B cell (primary cell): ENCODE results near the gene NKX1-1. TPM values are rescaled to one million over a fixed set of nuclear protein-coding genes. Genes with fewer than 3 reads are reported as not detected.

Source experiments
- ATAC-seq: fragments of 200-7000 bp; cut with Tn5 transposase; one replicate; pipeline ENCODE4 v1.10.0; 2021; ENCODE audit warnings: low read depth, mild to moderate bottlenecking, moderate number of reproducible peaks, moderate library complexity
- CTCF ChIA-PET: fragments of 350-600 bp; sonication (Branson Sonifier 250); formaldehyde crosslinking; loops from one replicate; lab custom pipeline; 2021; ENCODE audit warnings: antibody characterized with exemption, inconsistent platforms; lab: Charles Lee
- POLR2A ChIA-PET: fragments of 350-600 bp; sonication (Branson Sonifier 250); formaldehyde crosslinking; loops from one replicate; lab custom pipeline; 2021; ENCODE audit warnings: antibody characterized with exemption; lab: Charles Lee
- DNase-seq: peaks from one replicate; pipeline ENCODE4 v3.0.0; 2013
- H2AFZ ChIP-seq: 2 replicates; pipeline ENCODE4 v1.6.1; 2012; ENCODE audit warnings: mild to moderate bottlenecking, low read depth, low read length; ENCODE audit not compliant: insufficient read depth, poor library complexity, severe bottlenecking
- H3K27ac ChIP-seq, 2 donors: 1 replicate in 1 of 2; 2 replicates in 1 of 2; pipeline ENCODE4 v1.5.1; 2012 to 2013; ENCODE audit warnings: low read length in 2 of 2, mild to moderate bottlenecking in 2 of 2, moderate library complexity in 1 of 2
- H3K27me3 ChIP-seq, 4 experiments: fragments of 200-600 bp in 1 of 4; sonication (generic) in 1 of 4; replicated peaks in 1 of 4; 1 replicate in 2 of 4; 2 replicates in 2 of 4; pipeline versions ENCODE4 v1.6.1 to v1.7.0; 2013 to 2016; ENCODE audit warnings: low read length in 3 of 4, mild to moderate bottlenecking in 2 of 4, mixed read lengths in 1 of 4, moderate library complexity in 1 of 4; ENCODE audit not compliant: insufficient read depth in 4 of 4, control insufficient read depth in 3 of 4; ENCODE audit errors: control extremely low read depth in 1 of 4
- H3K36me3 ChIP-seq, 2 experiments: replicated peaks in 1 of 2; 1 replicate in 1 of 2; 2 replicates in 1 of 2; pipeline versions ENCODE4 v1.6.1 to v1.7.1; 2013; ENCODE audit warnings: low read length in 1 of 2; ENCODE audit not compliant: insufficient read depth in 2 of 2, control insufficient read depth in 1 of 2; ENCODE audit errors: control extremely low read depth in 1 of 2, extremely low read depth in 1 of 2
- H3K4me1 ChIP-seq, 2 donors: fragments of 200-600 bp in 1 of 2; sonication (generic) in 1 of 2; 1 replicate in 1 of 2; 2 replicates in 1 of 2; pipeline versions ENCODE4 v1.5.1 to v1.6.1; 2013 to 2017; ENCODE audit warnings: low read length in 2 of 2; ENCODE audit not compliant: control insufficient read depth in 2 of 2, insufficient read depth in 2 of 2
- H3K4me2 ChIP-seq: replicated peaks from 2 replicates; pipeline ENCODE3; 2012; ENCODE audit warnings: mild to moderate bottlenecking, low read depth, low read length; ENCODE audit not compliant: poor library complexity, severe bottlenecking
- H3K4me3 ChIP-seq, 5 experiments: fragments of 200-600 bp in 1 of 5; sonication (generic) in 1 of 5; 1 replicate in 3 of 5; 2 replicates in 2 of 5; pipeline versions ENCODE4 v1.5.1 to v1.7.0; 2011 to 2016; ENCODE audit warnings: low read length in 4 of 5, mild to moderate bottlenecking in 4 of 5, low read depth in 2 of 5, control low read depth in 1 of 5, moderate library complexity in 1 of 5; ENCODE audit not compliant: insufficient read depth in 1 of 5; ENCODE audit errors: control extremely low read depth in 1 of 5, extremely low read depth in 1 of 5
- H3K79me2 ChIP-seq: fragments of 200-600 bp; sonication (generic); one replicate; pipeline ENCODE4 v1.6.0; 2016; ENCODE audit warnings: low read length; ENCODE audit not compliant: control insufficient read depth, insufficient read depth
- H3K9ac ChIP-seq: fragments of 200-600 bp; sonication (generic); 2 replicates; pipeline ENCODE4 v1.6.1; 2017; ENCODE audit warnings: mild to moderate bottlenecking, low read length, moderate library complexity
- H3K9me3 ChIP-seq, 3 donors: one replicate each; pipeline versions ENCODE4 v1.6.1 to v1.7.1; 2013; ENCODE audit warnings: low read length in 2 of 3; ENCODE audit not compliant: control insufficient read depth in 2 of 3, insufficient read depth in 1 of 3; ENCODE audit errors: control extremely low read depth in 1 of 3
- H4K20me1 ChIP-seq: 2 replicates; pipeline ENCODE4 v1.6.0; 2012; ENCODE audit warnings: mild to moderate bottlenecking, low read length; ENCODE audit not compliant: insufficient read depth, control insufficient read depth, poor library complexity, severe bottlenecking
- H3K27ac Mint-ChIP-seq: one replicate; pipeline ENCODE4 v1.8.0; 2021; ENCODE audit warnings: mixed read lengths
- H3K27me3 Mint-ChIP-seq: one replicate; pipeline ENCODE4 v1.8.0; 2021; ENCODE audit warnings: mixed read lengths
- H3K4me1 Mint-ChIP-seq: one replicate; pipeline ENCODE4 v1.8.0; 2021; ENCODE audit warnings: mixed read lengths
- H3K4me3 Mint-ChIP-seq: one replicate; pipeline ENCODE4 v1.8.0; 2021; ENCODE audit warnings: mixed read lengths
- H3K9me3 Mint-ChIP-seq: one replicate; pipeline ENCODE4 v1.8.0; 2022; ENCODE audit warnings: mixed read lengths; ENCODE audit not compliant: insufficient read depth
- CTCF ChIP-seq: fragments of 200-600 bp; IDR thresholded peaks from one replicate; pipeline ENCODE4 v1.8.0; 2022; ENCODE audit warnings: antibody characterized with exemption, mild to moderate bottlenecking
- EZH2 ChIP-seq: IDR thresholded peaks from 2 replicates; pipeline ENCODE4 v1.6.1; 2012; ENCODE audit warnings: borderline replicate concordance, low read depth, mild to moderate bottlenecking, moderate library complexity, low read length; ENCODE audit not compliant: insufficient read depth, poor library complexity, severe bottlenecking
- WGBS: methylation state at CpG from one replicate; pipeline ENCODE4 v1.1.5; 2013; ENCODE audit warnings: missing lambda C conversion rate; ENCODE audit not compliant: insufficient coverage; 5-methylcytosine and 5-hydroxymethylcytosine counted together
- intact Hi-C: fragments of 100-400 bp; cut with micrococcal nuclease; formaldehyde crosslinking; loops from one replicate; pipeline ENCODE4 v1.10.0; 2022
- polyA plus RNA-seq: library from polyadenylated mRNA; depleted of rRNA; stranded (reverse); fragments of >200 nt; gene quantifications from 2 replicates; pipeline ENCODE4 v1.2.3, GENCODE V29; 2012
- total RNA-seq, 2 donors: library from RNA; stranded (reverse); fragments of 120-200 nt in 1 of 2; gene quantifications; 1 replicate in 1 of 2; 2 replicates in 1 of 2; pipeline versions ENCODE4 v1.2.3 to v1.2.4, GENCODE V29; 2013 to 2022

NKX1-1 gene
- total and polyA plus RNA-seq, 2 donors (not counting 1 experiment from before 2014, with no cell fraction given), result not detected

GRCh38 chr4:1365271-1366178, 40.7 kb downstream of the NKX1-1 start:
- Histone ChIP-seq H3K4me2 (no peak overlapping the region), H3K27me3 (no peaks in the 10 kb centered on the region), H3K4me1 (no peaks in the 10 kb centered on the region), H3K9me3 (no peaks in the 10 kb centered on the region), H3K4me3 (no peak overlapping the region), H3K79me2 (no peaks in the 10 kb centered on the region), H3K36me3 (peaks cover 0 to 7% of the 10 kb centered on the region in 2 experiments), H4K20me1 (no peaks in the 10 kb centered on the region), H2AFZ (no peak overlapping the region), H3K27ac (no peak overlapping the region), H3K9ac (no peak overlapping the region)
- intact Hi-C loops, result no loop called here
- DNase-seq (no peak), ATAC-seq (no peak)
- ChIA-PET POLR2A (no interaction called here), CTCF (interaction anchor here (2.4 kb wide), 1 partner anchor 10 kb away, joined by 9 read pairs; no protein-coding TSS in a partner anchor)
- Mint-ChIP-seq H3K4me1 (no peaks in the 10 kb centered on the region), H3K9me3 (no peaks in the 10 kb centered on the region), H3K4me3 (no peak overlapping the region), H3K27me3 (no peaks in the 10 kb centered on the region), H3K27ac (no peak overlapping the region)
- 68% methylated on average over 16 of the region's 25 CpGs for WGBS
- TF ChIP-seq EZH2, result no peak
- no peak for TF ChIP-seq CTCF

GRCh38 chr4:1364748-1365147, 41.5 kb downstream of the NKX1-1 start:
- DNase-seq (no peak), ATAC-seq (no peak)
- no peaks in the 10 kb centered on the region for H3K9me3 ChIP-seq
- ChIA-PET POLR2A (no interaction called here), CTCF (interaction anchor here (0.6 to 2.4 kb wide), 2 partner anchors 10 to 14 kb away, joined by 3 to 9 read pairs; no protein-coding TSS in a partner anchor)
- H4K20me1 ChIP-seq, result no peaks in the 10 kb centered on the region
- no peak overlapping the region for H3K4me3 ChIP-seq
- H3K9me3 Mint-ChIP-seq, result no peaks in the 10 kb centered on the region
- no peak overlapping the region for H3K27ac Mint-ChIP-seq
- H3K27ac ChIP-seq, result no peak overlapping the region
- no peak overlapping the region for H2AFZ ChIP-seq
- peaks cover 0 to 9% of the 10 kb centered on the region in 2 experiments for H3K36me3 ChIP-seq
- 94% methylated on average over 13 of the region's 13 CpGs for WGBS
- H3K27me3 Mint-ChIP-seq, result no peaks in the 10 kb centered on the region
- no peaks in the 10 kb centered on the region for H3K4me1 Mint-ChIP-seq
- no peaks in the 10 kb centered on the region for H3K27me3 ChIP-seq
- H3K4me2 ChIP-seq, result no peak overlapping the region
- no peaks in the 10 kb centered on the region for H3K79me2 ChIP-seq
- intact Hi-C loops, result no loop called here
- TF ChIP-seq CTCF (no peak), EZH2 (no peak)
- H3K9ac ChIP-seq, result no peak overlapping the region
- H3K4me3 Mint-ChIP-seq, result no peak overlapping the region
- H3K4me1 ChIP-seq, result no peaks in the 10 kb centered on the region
